Thoracic aorta endothelial cell (primary cell): ENCODE measurements around the gene MYO18A. TPM values are rescaled to one million over a fixed set of nuclear protein-coding genes. Genes with fewer than 3 reads are reported as not detected.

Source experiments
- total RNA-seq: library from RNA; depleted of rRNA; stranded (reverse); fragments of >200 nt; gene quantifications from 2 replicates; pipeline ENCODE4 v1.2.3, GENCODE V29; 2012

Gene MYO18A, protein sequence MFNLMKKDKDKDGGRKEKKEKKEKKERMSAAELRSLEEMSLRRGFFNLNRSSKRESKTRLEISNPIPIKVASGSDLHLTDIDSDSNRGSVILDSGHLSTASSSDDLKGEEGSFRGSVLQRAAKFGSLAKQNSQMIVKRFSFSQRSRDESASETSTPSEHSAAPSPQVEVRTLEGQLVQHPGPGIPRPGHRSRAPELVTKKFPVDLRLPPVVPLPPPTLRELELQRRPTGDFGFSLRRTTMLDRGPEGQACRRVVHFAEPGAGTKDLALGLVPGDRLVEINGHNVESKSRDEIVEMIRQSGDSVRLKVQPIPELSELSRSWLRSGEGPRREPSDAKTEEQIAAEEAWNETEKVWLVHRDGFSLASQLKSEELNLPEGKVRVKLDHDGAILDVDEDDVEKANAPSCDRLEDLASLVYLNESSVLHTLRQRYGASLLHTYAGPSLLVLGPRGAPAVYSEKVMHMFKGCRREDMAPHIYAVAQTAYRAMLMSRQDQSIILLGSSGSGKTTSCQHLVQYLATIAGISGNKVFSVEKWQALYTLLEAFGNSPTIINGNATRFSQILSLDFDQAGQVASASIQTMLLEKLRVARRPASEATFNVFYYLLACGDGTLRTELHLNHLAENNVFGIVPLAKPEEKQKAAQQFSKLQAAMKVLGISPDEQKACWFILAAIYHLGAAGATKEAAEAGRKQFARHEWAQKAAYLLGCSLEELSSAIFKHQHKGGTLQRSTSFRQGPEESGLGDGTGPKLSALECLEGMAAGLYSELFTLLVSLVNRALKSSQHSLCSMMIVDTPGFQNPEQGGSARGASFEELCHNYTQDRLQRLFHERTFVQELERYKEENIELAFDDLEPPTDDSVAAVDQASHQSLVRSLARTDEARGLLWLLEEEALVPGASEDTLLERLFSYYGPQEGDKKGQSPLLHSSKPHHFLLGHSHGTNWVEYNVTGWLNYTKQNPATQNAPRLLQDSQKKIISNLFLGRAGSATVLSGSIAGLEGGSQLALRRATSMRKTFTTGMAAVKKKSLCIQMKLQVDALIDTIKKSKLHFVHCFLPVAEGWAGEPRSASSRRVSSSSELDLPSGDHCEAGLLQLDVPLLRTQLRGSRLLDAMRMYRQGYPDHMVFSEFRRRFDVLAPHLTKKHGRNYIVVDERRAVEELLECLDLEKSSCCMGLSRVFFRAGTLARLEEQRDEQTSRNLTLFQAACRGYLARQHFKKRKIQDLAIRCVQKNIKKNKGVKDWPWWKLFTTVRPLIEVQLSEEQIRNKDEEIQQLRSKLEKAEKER (N-terminal part only)
- 15.7 and 18.1 TPM in 2 replicates for total RNA-seq

DNA sequence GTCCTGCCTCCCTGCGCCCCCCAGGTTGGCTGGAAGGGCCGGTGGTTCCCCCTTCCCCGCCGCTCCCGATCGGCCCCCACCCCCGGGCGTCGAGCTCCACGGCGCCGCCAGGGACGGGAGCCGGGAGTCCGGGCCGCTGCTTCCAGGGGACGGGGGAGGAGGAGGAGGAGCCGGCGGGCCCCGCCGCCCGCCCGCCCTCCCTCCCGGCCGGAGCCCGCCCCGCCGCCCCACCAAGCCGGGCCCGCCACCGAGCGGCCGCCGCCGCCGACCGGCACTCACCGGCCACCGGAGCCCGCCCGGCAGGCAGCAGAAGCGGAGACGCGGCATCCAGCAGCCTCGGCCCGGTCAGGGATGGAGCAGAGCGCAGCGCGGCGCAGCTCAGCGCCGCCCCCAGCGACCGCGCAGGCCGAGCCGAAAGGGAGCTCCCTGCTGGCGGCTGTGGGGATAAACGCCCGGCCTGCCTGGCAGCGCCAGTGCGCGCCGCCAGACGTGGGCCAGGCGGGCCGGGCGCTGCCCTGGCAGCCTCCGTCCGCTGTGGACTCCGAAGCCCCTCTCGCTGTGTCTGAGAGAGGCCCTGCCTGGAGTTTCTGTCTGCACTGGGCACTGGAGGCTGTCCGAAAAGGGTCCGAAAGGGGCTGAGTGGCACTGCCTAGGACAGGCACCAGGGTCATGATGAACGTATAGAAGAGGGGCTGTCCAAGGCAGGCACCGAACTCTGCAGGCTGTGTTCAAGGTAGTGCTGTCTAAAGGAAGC is at the start of gene MYO18A:
MYO18A (minus strand) TSS at position 365 of the 754 bp plus-strand sequence. CDS start 13,458 bp downstream, outside the sequence.

DNA sequence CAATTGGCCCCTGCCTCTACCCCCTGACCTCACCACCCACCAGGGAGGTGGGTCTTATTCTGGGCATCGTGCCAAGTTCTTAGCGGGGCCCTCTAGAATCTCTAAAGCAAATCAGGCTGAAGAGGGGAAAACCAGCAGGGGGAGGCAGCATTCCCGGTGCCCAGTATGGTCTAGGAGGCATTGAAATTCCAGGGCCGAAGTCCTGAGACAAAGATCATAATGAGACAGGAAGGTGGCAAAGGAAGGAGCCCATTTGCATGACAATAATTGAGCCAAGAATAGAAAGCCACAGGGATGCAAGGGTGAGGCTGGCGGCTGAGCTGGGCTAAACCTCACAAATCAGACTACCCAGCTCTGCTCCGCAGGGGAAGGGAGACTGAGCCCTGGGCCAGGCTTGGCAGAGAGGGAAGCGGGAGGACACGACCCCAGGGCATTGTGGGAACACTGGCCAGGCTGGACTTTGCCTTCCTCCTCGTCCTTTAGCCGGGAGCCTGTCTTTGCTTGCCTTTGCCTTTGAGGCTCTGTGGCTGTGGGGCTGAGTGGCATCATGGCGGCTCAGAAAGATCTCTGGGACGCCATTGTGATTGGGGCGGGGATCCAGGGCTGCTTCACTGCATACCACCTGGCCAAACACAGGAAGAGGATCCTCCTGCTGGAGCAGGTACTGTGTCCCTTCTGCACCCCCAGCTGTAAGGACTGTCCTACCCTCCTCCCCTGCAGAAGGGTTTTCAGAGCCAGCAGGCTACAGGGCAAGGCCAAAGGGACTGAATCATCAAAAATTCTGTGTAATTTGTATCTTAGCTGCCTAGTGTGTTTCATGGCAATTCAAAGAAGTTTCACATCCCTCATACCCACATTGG is 137.3 kb downstream of the MYO18A start, which contains the start of gene PIPOX:
PIPOX (plus strand) TSS at position 463 of the 860 bp plus-strand sequence; CDS start at position 548, 85 bp downstream.

Other genes with a start within 250 kb of the MYO18A start
- gene PHF12, start 228.9 kb downstream of the MYO18A start, total RNA-seq = 24.8 and 29.4 TPM in 2 replicates
- gene SEZ6, start 174.4 kb downstream of the MYO18A start, total RNA-seq = not detected in 2 replicates
- gene PIPOX, start 137.3 kb downstream of the MYO18A start, total RNA-seq = 1.8 and 3.1 TPM in 2 replicates
- not detected in 2 replicates for gene CRYBA1, start 66.5 kb upstream of the MYO18A start, total RNA-seq
- 60.9 and 67.2 TPM in 2 replicates for gene NUFIP2, start 113.8 kb upstream of the MYO18A start, total RNA-seq
- 108 and 115 TPM in 2 replicates for gene TAOK1, start 210.0 kb upstream of the MYO18A start, total RNA-seq